NB4 (cell line): ENCODE measurements around the gene LRIG1.

Experiments used
- TF ChIP-seq, protein P1 (sequence below): IDR thresholded peaks from one replicate; pipeline ENCODE4 v1.5.1; 2012; ENCODE audit warnings: low read depth, low read length
- TF ChIP-seq, protein P2 (sequence below): IDR thresholded peaks from 2 replicates; pipeline ENCODE4 v1.6.1; 2011; ENCODE audit warnings: low read depth, low read length

DNA sequence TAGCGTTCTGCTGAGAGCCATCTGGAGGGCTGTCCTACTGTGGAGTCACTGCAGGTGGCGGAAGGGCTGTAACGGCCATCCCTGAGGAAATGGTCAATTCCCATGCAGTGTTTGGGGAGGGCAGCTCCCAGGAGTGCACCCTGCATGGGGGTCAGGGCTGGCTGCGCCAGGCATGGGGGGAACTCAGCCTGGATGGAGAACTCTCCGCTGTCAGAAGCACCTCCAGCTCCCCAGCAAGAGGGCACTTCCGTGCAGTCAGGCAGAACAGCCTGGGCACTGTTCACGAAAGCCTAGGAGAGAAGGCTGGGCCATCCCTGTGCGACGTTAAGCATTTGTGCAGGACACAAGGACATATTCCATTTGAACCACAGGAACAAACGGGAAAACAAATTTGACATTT lies 105.2 kb downstream of the LRIG1 start:
- TF ChIP-seq, protein P1, sequence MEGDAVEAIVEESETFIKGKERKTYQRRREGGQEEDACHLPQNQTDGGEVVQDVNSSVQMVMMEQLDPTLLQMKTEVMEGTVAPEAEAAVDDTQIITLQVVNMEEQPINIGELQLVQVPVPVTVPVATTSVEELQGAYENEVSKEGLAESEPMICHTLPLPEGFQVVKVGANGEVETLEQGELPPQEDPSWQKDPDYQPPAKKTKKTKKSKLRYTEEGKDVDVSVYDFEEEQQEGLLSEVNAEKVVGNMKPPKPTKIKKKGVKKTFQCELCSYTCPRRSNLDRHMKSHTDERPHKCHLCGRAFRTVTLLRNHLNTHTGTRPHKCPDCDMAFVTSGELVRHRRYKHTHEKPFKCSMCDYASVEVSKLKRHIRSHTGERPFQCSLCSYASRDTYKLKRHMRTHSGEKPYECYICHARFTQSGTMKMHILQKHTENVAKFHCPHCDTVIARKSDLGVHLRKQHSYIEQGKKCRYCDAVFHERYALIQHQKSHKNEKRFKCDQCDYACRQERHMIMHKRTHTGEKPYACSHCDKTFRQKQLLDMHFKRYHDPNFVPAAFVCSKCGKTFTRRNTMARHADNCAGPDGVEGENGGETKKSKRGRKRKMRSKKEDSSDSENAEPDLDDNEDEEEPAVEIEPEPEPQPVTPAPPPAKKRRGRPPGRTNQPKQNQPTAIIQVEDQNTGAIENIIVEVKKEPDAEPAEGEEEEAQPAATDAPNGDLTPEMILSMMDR = no peak
- TF ChIP-seq, protein P2, sequence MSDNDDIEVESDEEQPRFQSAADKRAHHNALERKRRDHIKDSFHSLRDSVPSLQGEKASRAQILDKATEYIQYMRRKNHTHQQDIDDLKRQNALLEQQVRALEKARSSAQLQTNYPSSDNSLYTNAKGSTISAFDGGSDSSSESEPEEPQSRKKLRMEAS = no peak
